ENCODE results near the gene TENM4. TPM values are rescaled to one million over a fixed set of nuclear protein-coding genes. Genes with fewer than 3 reads are reported as not detected.

The TENM4 gene
- total RNA-seq, 4 donors from 2014 or later: 16.8 to 158 (median 120) TPM

DNA sequence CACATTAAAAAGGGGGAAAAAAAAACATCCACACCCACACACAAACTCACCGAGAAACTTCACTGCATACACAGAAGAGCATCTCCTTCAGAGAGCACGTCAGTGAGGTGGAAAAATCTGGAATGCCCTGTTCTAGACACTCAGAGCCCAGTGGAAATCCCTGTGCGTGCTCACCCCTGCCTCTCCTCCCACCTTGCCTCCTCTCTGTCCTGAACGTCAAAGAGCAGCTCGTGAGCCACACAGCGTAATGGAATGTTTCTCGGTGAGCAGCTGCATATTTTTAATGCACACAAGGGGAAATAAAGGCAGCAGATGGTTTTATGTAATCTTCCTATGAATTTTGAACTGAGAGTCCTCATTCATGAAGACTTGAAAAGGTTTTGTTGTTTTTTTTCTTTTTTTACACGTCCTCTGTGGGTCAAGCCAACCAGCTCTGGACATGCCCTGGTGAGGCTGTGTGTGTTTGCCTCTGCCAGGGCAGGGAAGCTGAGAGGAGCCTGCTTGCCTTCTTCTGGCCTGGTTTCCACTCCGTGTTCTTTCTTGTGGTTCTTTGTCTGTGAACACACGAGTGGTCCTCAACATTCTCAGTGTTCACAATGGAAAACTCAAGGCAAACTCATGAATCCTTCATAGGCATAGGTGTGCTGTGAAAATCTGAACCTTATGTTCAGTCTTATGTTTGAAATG is 219.2 kb downstream of the TENM4 start:
- peak; percentile 83 to 87 for DNase-seq
- peak overlapping the region; percentile 60 to 89 (median 62) for H3K27ac ChIP-seq
- TF ChIP-seq, protein P1, sequence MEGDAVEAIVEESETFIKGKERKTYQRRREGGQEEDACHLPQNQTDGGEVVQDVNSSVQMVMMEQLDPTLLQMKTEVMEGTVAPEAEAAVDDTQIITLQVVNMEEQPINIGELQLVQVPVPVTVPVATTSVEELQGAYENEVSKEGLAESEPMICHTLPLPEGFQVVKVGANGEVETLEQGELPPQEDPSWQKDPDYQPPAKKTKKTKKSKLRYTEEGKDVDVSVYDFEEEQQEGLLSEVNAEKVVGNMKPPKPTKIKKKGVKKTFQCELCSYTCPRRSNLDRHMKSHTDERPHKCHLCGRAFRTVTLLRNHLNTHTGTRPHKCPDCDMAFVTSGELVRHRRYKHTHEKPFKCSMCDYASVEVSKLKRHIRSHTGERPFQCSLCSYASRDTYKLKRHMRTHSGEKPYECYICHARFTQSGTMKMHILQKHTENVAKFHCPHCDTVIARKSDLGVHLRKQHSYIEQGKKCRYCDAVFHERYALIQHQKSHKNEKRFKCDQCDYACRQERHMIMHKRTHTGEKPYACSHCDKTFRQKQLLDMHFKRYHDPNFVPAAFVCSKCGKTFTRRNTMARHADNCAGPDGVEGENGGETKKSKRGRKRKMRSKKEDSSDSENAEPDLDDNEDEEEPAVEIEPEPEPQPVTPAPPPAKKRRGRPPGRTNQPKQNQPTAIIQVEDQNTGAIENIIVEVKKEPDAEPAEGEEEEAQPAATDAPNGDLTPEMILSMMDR (IDR thresholded peaks at IDR 0.05): no peak
- TF ChIP-seq POLR2A (IDR thresholded peaks at IDR 0.05): peak in 1 of 2 donors; percentile 8
- H3K36me3 ChIP-seq: no peaks in the 10 kb centered on the region
- 33 to 43% methylated on average over 10 of the region's 10 CpGs for WGBS, 2 donors
- H3K4me1 ChIP-seq: peaks cover 42 to 45% of the 10 kb centered on the region in 2 donors
- H3K9me3 ChIP-seq: no peaks in the 10 kb centered on the region
- H3K4me3 ChIP-seq (replicated peaks in 1 of 3): no peak overlapping the region
- H3K27me3 ChIP-seq: no peaks in the 10 kb centered on the region
- intact Hi-C loops (cut with DNase I): no loop called here

- TF ChIP-seq, protein P1 (IDR thresholded peaks at IDR 0.05): no peak
- H3K36me3 ChIP-seq: no peaks in the 10 kb centered on the region
- WGBS, 2 donors: 49 to 51% methylated on average over 3 of the region's 3 CpGs
These were observed 220.7 kb downstream of the TENM4 start for GRCh38 chr11:79220171-79220570.

DNA sequence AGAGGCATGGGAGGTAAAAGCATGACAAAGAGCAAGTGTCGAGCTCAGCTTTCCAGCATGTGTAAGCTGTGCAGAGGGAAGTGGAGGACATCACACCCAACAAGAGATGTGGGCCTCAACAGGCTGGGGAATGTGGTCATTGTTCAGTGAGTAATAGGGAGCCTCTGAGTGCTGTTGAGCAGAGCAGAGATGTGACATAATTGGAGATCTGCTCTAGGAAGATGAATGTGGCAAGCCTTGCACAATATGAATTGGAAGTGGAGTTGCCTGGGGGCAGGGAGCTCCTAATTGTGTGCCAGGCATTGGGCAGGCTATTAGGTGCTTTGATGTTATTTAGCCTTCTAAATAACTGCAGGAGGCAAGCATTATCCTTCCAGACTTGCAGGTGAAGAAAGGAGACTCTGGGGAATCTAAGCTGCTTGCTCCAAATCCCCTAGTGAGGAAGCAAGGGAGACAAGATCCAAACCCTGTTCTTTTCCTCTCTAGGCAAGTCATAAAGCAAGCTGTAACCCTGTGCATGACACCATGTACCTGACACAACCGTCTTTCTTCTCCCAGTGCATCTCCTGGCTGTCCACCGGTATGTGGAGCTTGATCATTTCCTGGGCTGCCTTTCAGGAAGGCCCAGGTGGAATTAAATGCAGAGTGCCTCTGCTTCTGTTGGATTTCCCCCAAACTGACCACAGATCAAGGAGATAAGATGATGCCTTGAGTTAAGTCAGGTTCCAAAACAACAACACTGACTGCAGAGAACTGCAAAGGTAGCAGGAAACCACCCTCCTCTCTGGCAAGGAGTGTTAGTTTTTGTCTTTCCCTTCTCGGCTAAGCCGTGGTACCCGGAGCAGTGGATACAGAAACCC is 221.4 kb downstream of the TENM4 start:
- intact Hi-C loops (cut with DNase I): no loop called here
- peaks cover 23 to 29% of the 10 kb centered on the region in 2 donors for H3K4me1 ChIP-seq
- DNase-seq: no peak
- 68 to 75% methylated on average over 6 of the region's 6 CpGs for WGBS, 2 donors
- no peaks in the 10 kb centered on the region for H3K36me3 ChIP-seq
- no peak overlapping the region for H3K4me3 ChIP-seq (replicated peaks in 1 of 3)
- peak overlapping the region in 2 of 3 donors; percentile 60 to 62 for H3K27ac ChIP-seq
- H3K9me3 ChIP-seq: no peaks in the 10 kb centered on the region
- TF ChIP-seq, protein P1 (IDR thresholded peaks at IDR 0.05): no peak
- TF ChIP-seq POLR2A (IDR thresholded peaks at IDR 0.05): no peak
- no peaks in the 10 kb centered on the region for H3K27me3 ChIP-seq

More at GRCh38 chr11:79220171-79220570, 220.7 kb downstream of the TENM4 start:
- Histone ChIP-seq H3K9me3 (no peaks in the 10 kb centered on the region), H3K4me3 (replicated peaks in 1 of 3) (no peak overlapping the region), H3K27ac (peak overlapping the region; percentile 60 to 89 (median 62)), H3K4me1 (peaks cover 31 to 34% of the 10 kb centered on the region in 2 donors), H3K27me3 (no peaks in the 10 kb centered on the region)
- peak; percentile 72 to 77 for DNase-seq
- intact Hi-C loops (cut with DNase I): no loop called here

DNA sequence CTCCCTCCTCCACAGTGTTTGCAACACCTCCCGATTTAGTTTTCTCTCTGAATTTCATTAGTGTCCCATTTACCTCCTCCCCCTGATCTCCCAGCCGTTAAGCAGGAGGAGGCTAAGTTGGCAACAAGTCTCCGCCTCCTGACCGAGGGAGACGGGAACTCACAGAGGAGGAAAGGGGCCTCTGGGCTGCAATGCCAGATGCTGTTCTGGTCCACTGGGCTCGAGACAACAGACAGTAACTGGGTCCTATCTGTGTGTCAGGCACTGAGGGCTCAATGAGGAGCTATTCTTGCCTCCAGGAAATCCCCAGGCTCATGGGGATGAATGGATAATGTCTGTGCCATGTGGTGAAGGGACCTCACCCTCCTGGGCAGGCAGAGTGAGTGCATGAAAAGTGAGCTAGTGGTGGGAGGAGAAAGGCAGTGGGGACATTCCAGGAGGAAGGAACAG is 228.1 kb downstream of the TENM4 start:
- H3K27ac ChIP-seq: no peak overlapping the region
- H3K4me3 ChIP-seq (replicated peaks in 1 of 3): no peak overlapping the region
- DNase-seq: no peak
- H3K36me3 ChIP-seq: no peaks in the 10 kb centered on the region
- intact Hi-C loops (cut with DNase I): no loop called here
- H3K9me3 ChIP-seq: no peaks in the 10 kb centered on the region
- H3K4me1 ChIP-seq: no peaks in the 10 kb centered on the region
- TF ChIP-seq, protein P1 (IDR thresholded peaks at IDR 0.05): no peak
- TF ChIP-seq POLR2A (IDR thresholded peaks at IDR 0.05): no peak
- 44 to 55% methylated on average over 6 of the region's 6 CpGs for WGBS, 2 donors
- no peaks in the 10 kb centered on the region for H3K27me3 ChIP-seq
